Measurements from ENCODE around the gene PIGZ. TPM values are rescaled to one million over a fixed set of nuclear protein-coding genes. Genes with fewer than 3 reads are reported as not detected.

The PIGZ gene
- total RNA-seq, 1 experiment from 2014 or later = 1.9 TPM

DNA sequence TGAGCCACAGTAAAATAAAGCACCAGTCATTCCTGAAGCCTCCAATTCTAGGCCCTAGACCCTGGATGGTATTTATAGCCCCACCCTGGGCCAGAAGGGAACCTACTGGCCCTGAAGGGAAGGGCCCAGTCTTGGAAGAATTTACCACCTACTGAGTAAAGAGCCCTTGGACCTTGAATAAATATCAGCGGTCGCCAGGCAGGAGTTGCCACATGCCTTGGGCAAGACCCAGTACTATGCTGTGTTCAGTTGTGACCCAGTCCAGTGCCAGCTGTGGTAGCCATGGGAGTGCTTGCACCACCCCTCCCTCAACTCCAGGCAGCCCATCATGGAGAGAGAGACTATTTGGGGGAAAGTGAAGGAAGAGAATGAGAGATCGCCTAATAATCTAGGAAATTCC lies 53.3 kb downstream of the PIGZ start:
- DNase-seq (ENCODE audit: low read depth) = no peak

DNA sequence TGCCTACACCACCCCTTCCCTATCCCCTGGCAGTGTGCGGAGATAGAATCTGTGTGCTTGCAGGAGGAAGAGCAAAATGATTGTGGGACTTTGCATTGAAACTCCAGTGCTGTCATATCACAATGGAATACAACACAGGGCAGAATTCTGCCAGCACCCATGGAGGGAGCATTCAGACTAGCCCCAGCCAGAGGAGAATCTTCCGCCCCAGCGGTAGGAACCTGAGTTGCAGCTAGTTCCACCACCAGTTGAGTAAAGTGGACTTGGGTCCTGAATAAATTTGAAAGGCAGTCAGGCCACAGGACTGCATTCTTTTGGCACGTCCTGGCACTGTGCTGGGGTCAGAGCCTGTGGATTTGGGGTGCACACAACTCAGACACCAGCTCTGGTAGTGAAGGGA lies 53.8 kb downstream of the PIGZ start:
- DNase-seq (ENCODE audit: low read depth) = no peak

DNA sequence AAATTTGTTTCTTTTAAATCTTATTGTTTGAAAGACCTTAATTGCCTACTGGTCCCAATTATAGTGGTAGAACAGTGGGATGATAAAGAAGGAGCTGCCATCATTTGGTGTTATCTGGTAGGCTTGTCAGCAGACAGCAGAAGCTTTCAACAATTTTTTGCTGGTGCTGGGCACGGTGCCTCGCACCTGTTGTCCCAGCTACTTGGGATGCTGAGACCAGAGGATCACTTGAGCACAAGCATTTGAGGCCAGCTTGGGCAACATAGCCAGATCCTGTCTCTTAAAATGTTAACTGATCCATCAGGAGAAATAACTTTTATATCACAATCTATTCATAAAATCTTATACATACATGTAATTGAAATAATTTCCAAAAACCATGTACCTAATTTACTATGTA lies 64.9 kb downstream of the PIGZ start:
- no peak for DNase-seq (ENCODE audit: low read depth)

- no peak for DNase-seq (ENCODE audit: low read depth)
Measured at GRCh38 chr3:196902296-196902695, 66.3 kb downstream of the PIGZ start.

DNA sequence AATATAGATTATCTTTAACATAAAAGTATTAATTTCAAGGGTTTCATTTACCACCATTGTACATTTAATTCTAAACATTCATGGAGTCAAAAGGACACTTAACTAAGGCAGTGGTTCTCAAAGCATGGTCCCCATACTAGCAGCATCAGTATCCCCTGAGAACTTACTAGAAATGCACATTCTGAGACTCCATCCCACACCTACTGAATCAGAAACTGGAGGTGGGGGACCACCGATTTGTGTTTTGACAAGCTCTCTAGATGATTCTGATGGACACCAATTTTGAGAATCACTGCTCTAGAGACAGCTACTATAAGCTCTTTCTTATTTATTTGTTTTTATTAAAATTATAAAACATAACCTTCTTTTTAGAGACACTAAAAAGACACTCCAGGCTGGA lies 66.9 kb downstream of the PIGZ start:
- no peak for DNase-seq (ENCODE audit: low read depth)

Other genes starting within 250 kb of the PIGZ start
- gene PAK2, start 229.0 kb downstream of the PIGZ start, total RNA-seq (2014; rRNA removed; shearing (Covaris generic)) = 35.2 and 57.4 TPM in 2 replicates
- 39.3 and 62.4 TPM in 2 replicates for gene SENP5, start 100.9 kb downstream of the PIGZ start, total RNA-seq (2014; rRNA removed; shearing (Covaris generic))
- gene NCBP2, start 26.3 kb downstream of the PIGZ start, total RNA-seq (2014; rRNA removed; shearing (Covaris generic)) = 62.5 and 95.5 TPM in 2 replicates
- 4.2 and 8.9 TPM in 2 replicates for gene MELTF, start 61.0 kb upstream of the PIGZ start, total RNA-seq (2014; rRNA removed; shearing (Covaris generic))